Endothelial cell of umbilical vein (primary cell): ENCODE results near the gene OR8G1. TPM values are rescaled to one million over a fixed set of nuclear protein-coding genes. Genes with fewer than 3 reads are reported as not detected.

Experiments
- BruUV-seq: library from RNA; stranded (reverse); fragments of 400-500 nt; replicated peaks from 2 replicates; lab custom pipeline; 2021; lab: Mats Ljungman, UMichigan
- CTCF ChIA-PET: fragments of 300-600, 350-600 bp; sonication (Branson Sonifier 250); formaldehyde crosslinking; loops from one replicate; lab custom pipeline; 2021; ENCODE audit warnings: antibody characterized with exemption, inconsistent platforms; lab: Charles Lee
- POLR2A ChIA-PET: fragments of 300-600, 350-600 bp; sonication (Branson Sonifier 250); formaldehyde crosslinking; loops from one replicate; lab custom pipeline; 2021; ENCODE audit warnings: antibody characterized with exemption, inconsistent platforms; lab: Charles Lee
- DNase-seq: peaks from one replicate; pipeline ENCODE4 v3.0.0-alpha.2; 2011; ENCODE audit warnings: low read depth, low spot score
- FAIRE-seq: peaks from 2 replicates; lab custom pipeline; 2011; peaks lifted over from hg19 to GRCh38; lab: Jason Lieb, UNC
- H2AFZ ChIP-seq: 2 replicates; pipeline ENCODE4 v1.6.0; 2012; ENCODE audit warnings: low read depth, low read length, control low read depth, inconsistent platforms
- H3K27ac ChIP-seq: 2 replicates; pipeline ENCODE4 v1.5.1; 2011; ENCODE audit warnings: low read depth, mild to moderate bottlenecking, control low read depth, low read length, moderate library complexity; ENCODE audit not compliant: insufficient read depth
- H3K27me3 ChIP-seq, 2 experiments: 2 replicates each; pipeline versions ENCODE4 v1.6.0 to v1.6.1; 2011; ENCODE audit warnings: low read length in 2 of 2, mixed read lengths in 1 of 2; ENCODE audit not compliant: control insufficient read depth in 2 of 2, insufficient read depth in 2 of 2
- H3K36me3 ChIP-seq, 2 experiments: 2 replicates in 1 of 2; 3 replicates in 1 of 2; pipeline ENCODE4 v1.5.1; 2011; ENCODE audit warnings: low read length in 2 of 2, mild to moderate bottlenecking in 1 of 2, moderate library complexity in 1 of 2; ENCODE audit not compliant: control insufficient read depth in 2 of 2, insufficient read depth in 2 of 2; ENCODE audit errors: extremely low read depth in 1 of 2
- H3K4me1 ChIP-seq: 3 replicates; pipeline ENCODE4 v1.5.1; 2011; ENCODE audit warnings: mild to moderate bottlenecking, low read length; ENCODE audit not compliant: control insufficient read depth, insufficient read depth; ENCODE audit errors: extremely low read depth
- H3K4me2 ChIP-seq: 2 replicates; pipeline ENCODE4 v1.6.1; 2011; ENCODE audit warnings: low read length, control low read depth, mixed read lengths; ENCODE audit not compliant: insufficient read depth
- H3K4me3 ChIP-seq, 3 experiments: fragments of 200-600 bp in 1 of 3; sonication (generic), shearing (Covaris generic) in 1 of 3; replicated peaks in 1 of 3; 2 replicates each; pipeline ENCODE4 v1.5.1; 2011 to 2016; ENCODE audit warnings: control low read depth in 3 of 3, low read length in 3 of 3, mild to moderate bottlenecking in 2 of 3, inconsistent platforms in 1 of 3, low read depth in 1 of 3, moderate library complexity in 1 of 3; ENCODE audit not compliant: insufficient read depth in 1 of 3
- H3K79me2 ChIP-seq: 2 replicates; pipeline ENCODE4 v1.6.0; 2012; ENCODE audit warnings: low read length, inconsistent platforms; ENCODE audit not compliant: control insufficient read depth, insufficient read depth
- H3K9ac ChIP-seq: replicated peaks from 2 replicates; pipeline ENCODE3; 2011; ENCODE audit warnings: low read length, control low read depth; ENCODE audit not compliant: insufficient read depth; ENCODE audit errors: extremely low read depth
- H3K9me1 ChIP-seq: replicated peaks from 3 replicates; pipeline ENCODE4 v1.6.0; 2011; ENCODE audit warnings: mild to moderate bottlenecking, low read length; ENCODE audit not compliant: control insufficient read depth, insufficient read depth; ENCODE audit errors: extremely low read depth
- H3K9me3 ChIP-seq: replicated peaks from 2 replicates; pipeline ENCODE4 v1.5.1; 2012; ENCODE audit warnings: low read length, inconsistent platforms; ENCODE audit not compliant: control insufficient read depth, insufficient read depth
- H4K20me1 ChIP-seq: replicated peaks from 2 replicates; pipeline ENCODE3; 2011; ENCODE audit warnings: mild to moderate bottlenecking, low read length; ENCODE audit not compliant: control insufficient read depth, insufficient read depth; ENCODE audit errors: extremely low read depth
- EZH2 ChIP-seq: IDR thresholded peaks from 2 replicates; pipeline ENCODE4 v1.6.1; 2012; ENCODE audit warnings: borderline replicate concordance, low read depth, mild to moderate bottlenecking, moderate library complexity, low read length, inconsistent platforms; ENCODE audit not compliant: severe bottlenecking
- FOS ChIP-seq: IDR thresholded peaks from 2 replicates; pipeline ENCODE4 v1.6.1; 2011; ENCODE audit warnings: mild to moderate bottlenecking, low read length, moderate library complexity, borderline replicate concordance; ENCODE audit not compliant: insufficient read depth
- GATA2 ChIP-seq: IDR thresholded peaks from 2 replicates; pipeline ENCODE4 v1.7.0; 2011; ENCODE audit warnings: low read depth, mild to moderate bottlenecking, moderate library complexity, mixed read lengths, low read length; ENCODE audit not compliant: insufficient read length, insufficient read depth
- JUN ChIP-seq: IDR thresholded peaks from 2 replicates; pipeline ENCODE4 v1.6.1; 2011; ENCODE audit warnings: borderline replicate concordance, low read depth; ENCODE audit not compliant: insufficient read length, insufficient read depth
- MYC ChIP-seq: IDR thresholded peaks from one replicate; pipeline ENCODE4 v1.6.1; 2011; ENCODE audit warnings: mild to moderate bottlenecking, low read depth, low read length
- POLR2A ChIP-seq: IDR thresholded peaks from 2 replicates; pipeline ENCODE4 v1.6.1; 2012; ENCODE audit warnings: low read depth, mild to moderate bottlenecking, control low read depth, low read length
- POLR2AphosphoS5 ChIP-seq: IDR thresholded peaks from 2 replicates; pipeline ENCODE4 v1.6.1; 2012; ENCODE audit warnings: low read depth, mild to moderate bottlenecking, control low read depth, low read length, moderate library complexity; ENCODE audit not compliant: insufficient read depth
- dilution Hi-C: fragments of 300-500 bp; cut with MboI; formaldehyde crosslinking; loops from one replicate; pipeline ENCODE4 v1.15.0; 2019; ENCODE audit warnings: low sequenced_read_pairs; ENCODE audit not compliant: extremely low pct_ligation_motif_present
- intact Hi-C: fragments of 100-400 bp; cut with micrococcal nuclease; formaldehyde crosslinking; loops from one replicate; pipeline ENCODE4 v1.10.0; 2022
- polyA plus RNA-seq, 4 experiments: library from polyadenylated mRNA; depleted of rRNA in 3 of 4; stranded (reverse) in 3 of 4; unstranded in 1 of 4; fragments of >200 nt; gene quantifications; 2 replicates each; pipeline versions ENCODE4 v1.2.1 to v1.2.3, GENCODE V29; 2011 to 2012; ENCODE audit warnings: missing spikeins in 1 of 4
- total RNA-seq: library from RNA; stranded (reverse); gene quantifications from 2 replicates; pipeline ENCODE4 v1.2.3, GENCODE V29; 2021
- TF ChIP-seq, protein P1 (sequence below): IDR thresholded peaks from 2 replicates; pipeline ENCODE4 v1.6.1; 2011; ENCODE audit not compliant: insufficient read depth, insufficient read length
- TF ChIP-seq, protein P2 (sequence below), 2 donors: IDR thresholded peaks; 1 replicate in 1 of 2; 2 replicates in 1 of 2; pipeline ENCODE4 v1.5.1; 2011; ENCODE audit warnings: low read length in 2 of 2, mild to moderate bottlenecking in 2 of 2, moderate library complexity in 2 of 2, control low read depth in 1 of 2, inconsistent platforms in 1 of 2, low read depth in 1 of 2; ENCODE audit not compliant: insufficient read depth in 1 of 2; ENCODE audit errors: extremely low read depth in 1 of 2

Gene OR8G1
- total and polyA plus RNA-seq, 2 donors (not counting 3 experiments of a cell fraction or from before 2014, with no cell fraction given): not detected

DNA sequence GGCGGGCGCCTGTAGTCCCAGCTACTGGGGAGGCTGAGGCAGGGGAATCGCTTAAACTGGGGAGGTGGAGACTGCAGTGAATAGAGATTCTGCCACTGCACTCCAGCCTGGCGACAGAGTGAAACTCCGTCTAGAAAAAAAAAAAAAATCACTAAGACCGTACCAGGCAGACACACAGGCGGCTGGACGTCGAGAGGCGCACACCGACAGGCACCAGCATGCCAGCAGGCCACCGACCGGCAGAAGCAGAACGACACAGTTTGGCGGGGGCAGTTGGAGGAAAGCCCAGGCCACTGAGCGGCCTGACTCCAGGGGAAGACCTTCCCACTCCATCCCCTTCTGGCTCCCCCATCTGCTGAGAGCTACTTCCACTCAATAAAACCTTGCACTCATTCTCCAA is 40.2 kb upstream of the OR8G1 start:
- H3K4me1 ChIP-seq: no peaks in the 10 kb centered on the region
- no peak overlapping the region for H2AFZ ChIP-seq
- CTCF ChIA-PET: interaction anchor here (1.5 kb wide), 1 partner anchor 129 kb away, joined by 5 read pairs; no protein-coding TSS in a partner anchor
- POLR2A ChIA-PET: no interaction called here
- TF ChIP-seq, protein P1, sequence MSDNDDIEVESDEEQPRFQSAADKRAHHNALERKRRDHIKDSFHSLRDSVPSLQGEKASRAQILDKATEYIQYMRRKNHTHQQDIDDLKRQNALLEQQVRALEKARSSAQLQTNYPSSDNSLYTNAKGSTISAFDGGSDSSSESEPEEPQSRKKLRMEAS: no peak
- TF ChIP-seq GATA2 (no peak), MYC (no peak), EZH2 (no peak), FOS (no peak), JUN (no peak), POLR2A (no peak), POLR2AphosphoS5 (no peak)
- TF ChIP-seq, protein P2, sequence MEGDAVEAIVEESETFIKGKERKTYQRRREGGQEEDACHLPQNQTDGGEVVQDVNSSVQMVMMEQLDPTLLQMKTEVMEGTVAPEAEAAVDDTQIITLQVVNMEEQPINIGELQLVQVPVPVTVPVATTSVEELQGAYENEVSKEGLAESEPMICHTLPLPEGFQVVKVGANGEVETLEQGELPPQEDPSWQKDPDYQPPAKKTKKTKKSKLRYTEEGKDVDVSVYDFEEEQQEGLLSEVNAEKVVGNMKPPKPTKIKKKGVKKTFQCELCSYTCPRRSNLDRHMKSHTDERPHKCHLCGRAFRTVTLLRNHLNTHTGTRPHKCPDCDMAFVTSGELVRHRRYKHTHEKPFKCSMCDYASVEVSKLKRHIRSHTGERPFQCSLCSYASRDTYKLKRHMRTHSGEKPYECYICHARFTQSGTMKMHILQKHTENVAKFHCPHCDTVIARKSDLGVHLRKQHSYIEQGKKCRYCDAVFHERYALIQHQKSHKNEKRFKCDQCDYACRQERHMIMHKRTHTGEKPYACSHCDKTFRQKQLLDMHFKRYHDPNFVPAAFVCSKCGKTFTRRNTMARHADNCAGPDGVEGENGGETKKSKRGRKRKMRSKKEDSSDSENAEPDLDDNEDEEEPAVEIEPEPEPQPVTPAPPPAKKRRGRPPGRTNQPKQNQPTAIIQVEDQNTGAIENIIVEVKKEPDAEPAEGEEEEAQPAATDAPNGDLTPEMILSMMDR (IDR thresholded peaks at IDR 0.05; ENCODE audit: extremely low read depth in 1 of 2, insufficient read depth in 1 of 2, low read depth in 1 of 2, low read length in 2 of 2): no peak
- peaks cover 0 to 6% of the 10 kb centered on the region in 2 experiments for H3K27me3 ChIP-seq
- H3K79me2 ChIP-seq: no peaks in the 10 kb centered on the region
- H3K9ac ChIP-seq: no peak overlapping the region
- H3K9me3 ChIP-seq: no peaks in the 10 kb centered on the region
- no TSS peak for BruUV-seq
- FAIRE-seq: no peak
- no peak for DNase-seq
- H3K36me3 ChIP-seq: no peaks in the 10 kb centered on the region
- no peaks in the 10 kb centered on the region for H4K20me1 ChIP-seq
- H3K4me3 ChIP-seq: no peak overlapping the region
- intact Hi-C loops (no loop called here), dilution Hi-C loops (no loop called here)
- no peaks in the 10 kb centered on the region for H3K9me1 ChIP-seq
- H3K4me2 ChIP-seq: no peak overlapping the region
- no peak overlapping the region for H3K27ac ChIP-seq
